SK-N-MC (cell line): ENCODE results near the gene DPF3.

Source experiments
- EZH2 ChIP-seq: fragments of 200-600 bp; sonication (generic); IDR thresholded peaks from one replicate; pipeline ENCODE4 v1.6.1; 2017; ENCODE audit warnings: antibody characterized with exemption
- POLR2AphosphoS5 ChIP-seq: IDR thresholded peaks from 2 replicates; pipeline ENCODE4 v1.6.1; 2012; ENCODE audit warnings: mild to moderate bottlenecking, low read depth, low read length, borderline replicate concordance

DNA sequence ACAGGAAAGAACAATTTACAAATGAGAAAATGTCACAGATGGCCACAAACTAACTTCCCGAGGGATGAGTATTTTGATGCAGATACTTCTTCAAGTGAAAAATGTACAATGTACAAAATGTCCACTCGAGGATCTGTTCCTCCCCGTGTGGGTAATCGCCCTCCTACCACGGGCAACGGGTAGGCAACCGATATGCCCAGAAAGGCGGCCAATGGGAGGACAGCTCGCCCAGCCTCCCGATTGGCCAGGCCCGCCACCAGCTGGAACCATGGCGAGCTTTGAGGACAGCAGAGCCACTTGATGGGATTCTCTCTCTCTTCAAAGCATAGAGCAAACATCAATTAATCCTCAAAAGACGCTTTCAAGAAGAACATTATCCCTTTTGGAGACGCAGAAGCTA is 42.3 kb downstream of the DPF3 start:
- TF ChIP-seq POLR2AphosphoS5 (no peak), EZH2 (no peak)
